ENCODE data around the gene APBA2. TPM values are rescaled to one million over a fixed set of nuclear protein-coding genes. Genes with fewer than 3 reads are reported as not detected.

Gene APBA2
- total RNA-seq, 1 experiment from 2014 or later, result 11.2 TPM

GRCh38 chr15:29103824-29104565 lies 218.2 kb downstream of the APBA2 start (continued):
- no peak for TF ChIP-seq AR (CRISPR knock-in tag; IDR thresholded peaks at IDR 0.05)
- TF ChIP-seq SP1 (CRISPR knock-in tag; conservative IDR thresholded peaks at IDR 0.05), result peak; percentile 65; the same call in 1 of the 2 replicates
- TF ChIP-seq IRF1 (CRISPR knock-in tag; IDR thresholded peaks at IDR 0.05), result no peak
- TF ChIP-seq MXD4 (CRISPR knock-in tag; IDR thresholded peaks at IDR 0.05; ENCODE audit: borderline replicate concordance), result no peak
- TF ChIP-seq FOXP4 (CRISPR knock-in tag; IDR thresholded peaks at IDR 0.05), result no peak
- TF ChIP-seq SOX15 (CRISPR knock-in tag; IDR thresholded peaks at IDR 0.05), result no peak
- TF ChIP-seq CTCF (IDR thresholded peaks at IDR 0.05), result peak; percentile 67
- TF ChIP-seq ZNF396 (CRISPR knock-in tag; IDR thresholded peaks at IDR 0.05; ENCODE audit: borderline replicate concordance), result no peak
- no peak for TF ChIP-seq ZNF416 (CRISPR knock-in tag; IDR thresholded peaks at IDR 0.05)
- TF ChIP-seq JUN (CRISPR knock-in tag; IDR thresholded peaks at IDR 0.05), result no peak

GRCh38 chr15:29104566-29104880 lies 218.7 kb downstream of the APBA2 start:
- Mint-ChIP-seq H3K9me3 (no peaks in the 10 kb centered on the region), H3K4me3 (no peak overlapping the region), H3K4me1 (peaks cover 31% of the 10 kb centered on the region), H3K27me3 (ENCODE audit: low read depth) (no peaks in the 10 kb centered on the region), H3K36me3 (no peaks in the 10 kb centered on the region), H3K27ac (no peak overlapping the region)
- ChIA-PET CTCF (interaction anchor here (1.0 to 5.9 kb wide), 15 partner anchors 12 to 509 kb away, joined by 3 to 196 read pairs (median 4); no protein-coding TSS in a partner anchor), POLR2A (no interaction called here)
- TF ChIP-seq ZNF263 (CRISPR knock-in tag; IDR thresholded peaks at IDR 0.05; ENCODE audit: low read depth), result no peak
- no peak for TF ChIP-seq ATF2 (CRISPR knock-in tag; IDR thresholded peaks at IDR 0.05; ENCODE audit: borderline replicate concordance, low read depth)
- TF ChIP-seq ERG (CRISPR knock-in tag; IDR thresholded peaks at IDR 0.05), result no peak
- TF ChIP-seq CDX4 (CRISPR knock-in tag; IDR thresholded peaks at IDR 0.05; ENCODE audit: borderline replicate concordance), result no peak
- no peak for TF ChIP-seq GABPB1 (CRISPR knock-in tag; IDR thresholded peaks at IDR 0.05)
- no peak for TF ChIP-seq FOXJ3 (CRISPR knock-in tag; IDR thresholded peaks at IDR 0.05; ENCODE audit: borderline replicate concordance)
- no peak for TF ChIP-seq TP53 (CRISPR knock-in tag; IDR thresholded peaks at IDR 0.05)
- TF ChIP-seq USF2 (CRISPR knock-in tag; IDR thresholded peaks at IDR 0.05), result no peak
- ATAC-seq, result no peak
- DNase-seq (ENCODE audit: low spot score), result no peak
